ENCODE data around the gene MAP1LC3A. TPM values are rescaled to one million over a fixed set of nuclear protein-coding genes. Genes with fewer than 3 reads are reported as not detected.

Gene MAP1LC3A
- total RNA-seq, 2 experiments from 2014 or later, result 4.6 to 5.6 TPM

GRCh38 chr20:34540596-34541263, 17.8 kb upstream of the MAP1LC3A start:
- POLR2A ChIA-PET, result interaction anchor here (0.9 kb wide), 1 partner anchor 163 kb away, joined by 3 read pairs; the partner anchor contains the start of gene TP53INP2

GRCh38 chr20:34541264-34541901, 17.1 kb upstream of the MAP1LC3A start:
- CTCF ChIA-PET, result interaction anchor here (1.3 to 10.9 kb wide), 6 partner anchors 9 to 229 kb away, joined by 3 to 138 read pairs (median 14); partner anchors contain the start of gene TP53INP2
- H3K36me3 Mint-ChIP-seq, result peaks cover 15% of the 10 kb centered on the region
- H3K27me3 Mint-ChIP-seq, result no peaks in the 10 kb centered on the region
- peak; percentile 58 for DNase-seq
- H3K4me1 Mint-ChIP-seq (ENCODE audit: low read depth), result peaks cover 45% of the 10 kb centered on the region
- no peaks in the 10 kb centered on the region for H3K9me3 Mint-ChIP-seq
- POLR2A ChIA-PET, result interaction anchor here (0.9 kb wide), 1 partner anchor 163 kb away, joined by 3 read pairs; the partner anchor contains the start of gene TP53INP2
- no peak overlapping the region for H3K4me3 Mint-ChIP-seq
- H3K27ac Mint-ChIP-seq, result peak overlapping the region; percentile 91
- intact Hi-C loops (cut with micrococcal nuclease), result no loop called here

More at GRCh38 chr20:34540596-34541263, 17.8 kb upstream of the MAP1LC3A start:
- CTCF ChIA-PET, result interaction anchor here (0.7 to 10.9 kb wide), 8 partner anchors 9 to 1121 kb away, joined by 3 to 138 read pairs (median 12); partner anchors contain the start of genes MAP1LC3A and TP53INP2
- Mint-ChIP-seq H3K4me3 (no peak overlapping the region), H3K4me1 (ENCODE audit: low read depth) (peaks cover 45% of the 10 kb centered on the region), H3K36me3 (peaks cover 15% of the 10 kb centered on the region), H3K9me3 (no peaks in the 10 kb centered on the region), H3K27ac (peak overlapping the region; percentile 91), H3K27me3 (no peaks in the 10 kb centered on the region)
- DNase-seq, result no peak
- intact Hi-C loops (cut with micrococcal nuclease), result no loop called here

GRCh38 chr20:34541917-34542316, 16.6 kb upstream of the MAP1LC3A start:
- CTCF ChIA-PET, result interaction anchor here (1.6 to 10.9 kb wide), 4 partner anchors 33 to 229 kb away, joined by 4 to 138 read pairs (median 59); partner anchors contain the start of gene TP53INP2
- Mint-ChIP-seq H3K4me1 (ENCODE audit: low read depth) (peaks cover 45% of the 10 kb centered on the region), H3K36me3 (peaks cover 14% of the 10 kb centered on the region), H3K27ac (peak overlapping the region; percentile 91), H3K9me3 (no peaks in the 10 kb centered on the region), H3K4me3 (no peak overlapping the region), H3K27me3 (no peaks in the 10 kb centered on the region)
- POLR2A ChIA-PET, result no interaction called here
- intact Hi-C loops (cut with micrococcal nuclease), result no loop called here
- no peak for DNase-seq

- intact Hi-C loops (cut with micrococcal nuclease), result no loop called here
- Mint-ChIP-seq H3K36me3 (peaks cover 10% of the 10 kb centered on the region), H3K27ac (peak overlapping the region; percentile 91), H3K9me3 (no peaks in the 10 kb centered on the region), H3K27me3 (no peaks in the 10 kb centered on the region), H3K4me1 (ENCODE audit: low read depth) (peaks cover 41% of the 10 kb centered on the region), H3K4me3 (no peak overlapping the region)
- POLR2A ChIA-PET, result no interaction called here
- CTCF ChIA-PET, result interaction anchor here (0.6 to 10.9 kb wide), 4 partner anchors 97 to 230 kb away, joined by 3 to 138 read pairs (median 60); partner anchors contain the start of gene TP53INP2
- no peak for DNase-seq
Observed at GRCh38 chr20:34542439-34542838, 16.1 kb upstream of the MAP1LC3A start.

- no peaks in the 10 kb centered on the region for H3K9me3 Mint-ChIP-seq
- no peak for DNase-seq
- no peaks in the 10 kb centered on the region for H3K27me3 Mint-ChIP-seq
- CTCF ChIA-PET, result interaction anchor here (1.1 to 10.9 kb wide), 4 partner anchors 13 to 241 kb away, joined by 3 to 138 read pairs (median 9); partner anchors contain the start of gene TP53INP2
- no peak overlapping the region for H3K27ac Mint-ChIP-seq
- H3K36me3 Mint-ChIP-seq, result peaks cover 10% of the 10 kb centered on the region
- no peak overlapping the region for H3K4me3 Mint-ChIP-seq
- H3K4me1 Mint-ChIP-seq (ENCODE audit: low read depth), result peaks cover 39% of the 10 kb centered on the region
- intact Hi-C loops (cut with micrococcal nuclease), result no loop called here
- POLR2A ChIA-PET, result interaction anchor here (1.5 kb wide), 1 partner anchor 15 kb away, joined by 4 read pairs; the partner anchor contains the start of gene MAP1LC3A
Observed at GRCh38 chr20:34543463-34544056, 15.0 kb upstream of the MAP1LC3A start.

GRCh38 chr20:34544109-34544796, 14.3 kb upstream of the MAP1LC3A start:
- POLR2A ChIA-PET, result interaction anchor here (0.7 to 1.5 kb wide), 2 partner anchors 14 to 19 kb away, joined by 3 to 4 read pairs; partner anchors contain the start of gene MAP1LC3A
- DNase-seq, result peak; percentile 39
- Mint-ChIP-seq H3K4me3 (no peak overlapping the region), H3K27ac (no peak overlapping the region), H3K4me1 (ENCODE audit: low read depth) (peaks cover 39% of the 10 kb centered on the region), H3K36me3 (peaks cover 10% of the 10 kb centered on the region), H3K9me3 (no peaks in the 10 kb centered on the region), H3K27me3 (no peaks in the 10 kb centered on the region)
- CTCF ChIA-PET, result interaction anchor here (1.1 to 10.9 kb wide), 4 partner anchors 13 to 240 kb away, joined by 3 to 138 read pairs (median 9); partner anchors contain the start of gene TP53INP2
- intact Hi-C loops (cut with micrococcal nuclease), result no loop called here

- Mint-ChIP-seq H3K27me3 (no peaks in the 10 kb centered on the region), H3K9me3 (no peaks in the 10 kb centered on the region), H3K4me3 (no peak overlapping the region), H3K4me1 (ENCODE audit: low read depth) (peaks cover 23% of the 10 kb centered on the region), H3K36me3 (no peaks in the 10 kb centered on the region), H3K27ac (no peak overlapping the region)
- DNase-seq, result no peak
- CTCF ChIA-PET, result interaction anchor here (1.5 kb wide), 1 partner anchor 9 kb away, joined by 4 read pairs; no protein-coding TSS in a partner anchor
- intact Hi-C loops (cut with micrococcal nuclease), result no loop called here
- POLR2A ChIA-PET, result no interaction called here
Observed at GRCh38 chr20:34546751-34547181, 11.8 kb upstream of the MAP1LC3A start.

GRCh38 chr20:34547844-34548613, 10.5 kb upstream of the MAP1LC3A start:
- H3K27ac Mint-ChIP-seq, result no peak overlapping the region
- no peaks in the 10 kb centered on the region for H3K27me3 Mint-ChIP-seq
- ChIA-PET POLR2A (no interaction called here), CTCF (interaction anchor here (0.6 to 1.5 kb wide), 2 partner anchors 10 to 921 kb away, joined by 3 to 4 read pairs; no protein-coding TSS in a partner anchor)
- no peaks in the 10 kb centered on the region for H3K9me3 Mint-ChIP-seq
- H3K4me1 Mint-ChIP-seq (ENCODE audit: low read depth), result peaks cover 15% of the 10 kb centered on the region
- no peak overlapping the region for H3K4me3 Mint-ChIP-seq
- no peak for DNase-seq
- H3K36me3 Mint-ChIP-seq, result no peaks in the 10 kb centered on the region
- intact Hi-C loops (cut with micrococcal nuclease), result no loop called here

- peaks cover 4% of the 10 kb centered on the region for H3K4me1 Mint-ChIP-seq (ENCODE audit: low read depth)
- ChIA-PET POLR2A (no interaction called here), CTCF (interaction anchor here (1.0 to 1.4 kb wide), 3 partner anchors 9 to 26 kb away, joined by 3 to 5 read pairs (median 3); no protein-coding TSS in a partner anchor)
- no peak overlapping the region for H3K4me3 Mint-ChIP-seq
- H3K27ac Mint-ChIP-seq, result no peak overlapping the region
- no peaks in the 10 kb centered on the region for H3K36me3 Mint-ChIP-seq
- H3K27me3 Mint-ChIP-seq, result no peaks in the 10 kb centered on the region
- DNase-seq, result no peak
- intact Hi-C loops (cut with micrococcal nuclease), result no loop called here
- no peaks in the 10 kb centered on the region for H3K9me3 Mint-ChIP-seq
Observed at GRCh38 chr20:34549291-34549928, 9.1 kb upstream of the MAP1LC3A start.

GRCh38 chr20:34549929-34550305, 8.6 kb upstream of the MAP1LC3A start:
- Mint-ChIP-seq H3K9me3 (no peaks in the 10 kb centered on the region), H3K4me1 (ENCODE audit: low read depth) (no peaks in the 10 kb centered on the region), H3K4me3 (no peak overlapping the region), H3K27ac (no peak overlapping the region), H3K36me3 (no peaks in the 10 kb centered on the region), H3K27me3 (no peaks in the 10 kb centered on the region)
- no peak for DNase-seq
- POLR2A ChIA-PET, result no interaction called here
- CTCF ChIA-PET, result interaction anchor here (1.0 to 1.4 kb wide), 3 partner anchors 9 to 27 kb away, joined by 3 to 5 read pairs (median 3); no protein-coding TSS in a partner anchor
- intact Hi-C loops (cut with micrococcal nuclease), result no loop called here

Data from activated CD4-positive, alpha-beta memory T cell treated with anti-CD3 and anti-CD28 coated beads for 36 hours (primary cell).